HepG2 (cell line): Measurements from ENCODE around the gene ACSF3. TPM values are rescaled to one million over a fixed set of nuclear protein-coding genes. Genes with fewer than 3 reads are reported as not detected.

Source experiments
- ADNP ChIP-seq: sonication (generic); formaldehyde crosslinking; IDR thresholded peaks from 2 replicates; pipeline ENCODE4 v1.4.0; 2020; ENCODE audit warnings: missing genetic modification reagents
- AGO2 ChIP-seq: fragments of 200-400 bp; formaldehyde crosslinking; optimal IDR thresholded peaks from 2 replicates; pipeline ENCODE3; 2017; ENCODE audit warnings: mild to moderate bottlenecking, low read depth, low read length, moderate library complexity
- CSRNP1 ChIP-seq: sonication (generic); formaldehyde crosslinking; IDR thresholded peaks from 2 replicates; pipeline ENCODE4 v1.8.1; 2023; ENCODE audit warnings: mild to moderate bottlenecking, missing genetic modification reagents
- MED13 ChIP-seq: sonication (generic); formaldehyde crosslinking; IDR thresholded peaks from 2 replicates; pipeline ENCODE4 v1.5.0; 2020; ENCODE audit warnings: missing genetic modification reagents
- PCBP1 ChIP-seq: fragments of 200-400 bp; formaldehyde crosslinking; IDR thresholded peaks from 2 replicates; pipeline ENCODE4 v1.6.1; 2017; ENCODE audit warnings: mild to moderate bottlenecking, low read depth, low read length, borderline replicate concordance
- PLRG1 ChIP-seq: fragments of 450-650 bp; conservative IDR thresholded peaks from 2 replicates; pipeline ENCODE4 v1.6.1; 2016
- POGZ ChIP-seq: sonication (generic); formaldehyde crosslinking; IDR thresholded peaks from 2 replicates; pipeline ENCODE4 v1.4.0; 2020; ENCODE audit warnings: mild to moderate bottlenecking, missing genetic modification reagents
- RAD51 ChIP-seq: fragments of 450-650 bp; IDR thresholded peaks from 2 replicates; pipeline ENCODE4 v1.6.1; 2016; ENCODE audit warnings: borderline replicate concordance
- ZBTB8A ChIP-seq: sonication (generic); formaldehyde crosslinking; IDR thresholded peaks from 2 replicates; pipeline ENCODE4 v1.4.0; 2020; ENCODE audit warnings: mild to moderate bottlenecking, low read depth, missing genetic modification reagents, borderline replicate concordance
- ZNF160 ChIP-seq: sonication (generic); formaldehyde crosslinking; IDR thresholded peaks from 2 replicates; pipeline ENCODE4 v1.8.0; 2022; ENCODE audit warnings: mild to moderate bottlenecking, inconsistent platforms, missing genetic modification reagents
- ZNF234 ChIP-seq: sonication (generic); formaldehyde crosslinking; conservative IDR thresholded peaks from 2 replicates; pipeline ENCODE4 v1.5.1; 2020; ENCODE audit warnings: mild to moderate bottlenecking, missing genetic modification reagents
- ZNF335 ChIP-seq: sonication (generic); formaldehyde crosslinking; IDR thresholded peaks from 2 replicates; pipeline ENCODE4 v1.4.0; 2020; ENCODE audit warnings: missing genetic modification reagents
- polyA plus RNA-seq, 8 experiments: library from polyadenylated mRNA; depleted of rRNA in 3 of 8; stranded (reverse) in 7 of 8; unstranded in 1 of 8; fragments of >200 nt; fragmentation: Illumina TruSeq in 4 of 8; extraction: Trizol in 4 of 8; gene quantifications; 2 replicates each; pipeline versions ENCODE4 v1.2.1 to v1.2.3, GENCODE V29; 2011 to 2016; ENCODE audit warnings: low read depth in 4 of 8, missing spikeins in 1 of 8, mixed read lengths in 1 of 8; ENCODE audit not compliant: insufficient read depth in 1 of 8
- total RNA-seq, 5 experiments: library from RNA; depleted of rRNA; stranded (reverse); fragments of >200 nt; fragmentation: Illumina TruSeq; extraction: Trizol; gene quantifications; 2 replicates each; pipeline ENCODE4 v1.2.3, GENCODE V29; 2016; ENCODE audit warnings: low read depth in 1 of 5
- TF ChIP-seq, protein P1 (sequence below): IDR thresholded peaks from 2 replicates; pipeline ENCODE4 v1.6.1; 2016; ENCODE audit warnings: low read depth, missing genetic modification reagents, missing compliant biosample characterization

ACSF3 gene
- total and polyA plus RNA-seq, 2 of the 13 experiments (the other 11 are each of a cell fraction or from before 2014, with no cell fraction given) = 14.9 to 30.6 TPM

GRCh38 chr16:89119661-89120141 lies 26.0 kb downstream of the ACSF3 start (continued):
- TF ChIP-seq ZBTB8A (CRISPR knock-in tag) = no peak
- no peak for TF ChIP-seq POGZ (CRISPR knock-in tag)
- TF ChIP-seq ADNP = no peak
- TF ChIP-seq CSRNP1 (CRISPR knock-in tag) = 0 out of 2 replicates have a peak, but pooled peaks have one; percentile 22
- TF ChIP-seq ZNF234 (CRISPR knock-in tag) = no peak
- TF ChIP-seq PLRG1 = no peak
- 0 out of 2 replicates have a peak, but pooled peaks have one; percentile 58 for TF ChIP-seq PCBP1
- TF ChIP-seq MED13 (CRISPR knock-in tag) = no peak
- no peak for TF ChIP-seq ZNF160 (CRISPR knock-in tag)
- TF ChIP-seq ZNF335 (CRISPR knock-in tag) = no peak
- TF ChIP-seq AGO2 = peak; percentile 28
- no peak for TF ChIP-seq RAD51
- TF ChIP-seq, protein P1, sequence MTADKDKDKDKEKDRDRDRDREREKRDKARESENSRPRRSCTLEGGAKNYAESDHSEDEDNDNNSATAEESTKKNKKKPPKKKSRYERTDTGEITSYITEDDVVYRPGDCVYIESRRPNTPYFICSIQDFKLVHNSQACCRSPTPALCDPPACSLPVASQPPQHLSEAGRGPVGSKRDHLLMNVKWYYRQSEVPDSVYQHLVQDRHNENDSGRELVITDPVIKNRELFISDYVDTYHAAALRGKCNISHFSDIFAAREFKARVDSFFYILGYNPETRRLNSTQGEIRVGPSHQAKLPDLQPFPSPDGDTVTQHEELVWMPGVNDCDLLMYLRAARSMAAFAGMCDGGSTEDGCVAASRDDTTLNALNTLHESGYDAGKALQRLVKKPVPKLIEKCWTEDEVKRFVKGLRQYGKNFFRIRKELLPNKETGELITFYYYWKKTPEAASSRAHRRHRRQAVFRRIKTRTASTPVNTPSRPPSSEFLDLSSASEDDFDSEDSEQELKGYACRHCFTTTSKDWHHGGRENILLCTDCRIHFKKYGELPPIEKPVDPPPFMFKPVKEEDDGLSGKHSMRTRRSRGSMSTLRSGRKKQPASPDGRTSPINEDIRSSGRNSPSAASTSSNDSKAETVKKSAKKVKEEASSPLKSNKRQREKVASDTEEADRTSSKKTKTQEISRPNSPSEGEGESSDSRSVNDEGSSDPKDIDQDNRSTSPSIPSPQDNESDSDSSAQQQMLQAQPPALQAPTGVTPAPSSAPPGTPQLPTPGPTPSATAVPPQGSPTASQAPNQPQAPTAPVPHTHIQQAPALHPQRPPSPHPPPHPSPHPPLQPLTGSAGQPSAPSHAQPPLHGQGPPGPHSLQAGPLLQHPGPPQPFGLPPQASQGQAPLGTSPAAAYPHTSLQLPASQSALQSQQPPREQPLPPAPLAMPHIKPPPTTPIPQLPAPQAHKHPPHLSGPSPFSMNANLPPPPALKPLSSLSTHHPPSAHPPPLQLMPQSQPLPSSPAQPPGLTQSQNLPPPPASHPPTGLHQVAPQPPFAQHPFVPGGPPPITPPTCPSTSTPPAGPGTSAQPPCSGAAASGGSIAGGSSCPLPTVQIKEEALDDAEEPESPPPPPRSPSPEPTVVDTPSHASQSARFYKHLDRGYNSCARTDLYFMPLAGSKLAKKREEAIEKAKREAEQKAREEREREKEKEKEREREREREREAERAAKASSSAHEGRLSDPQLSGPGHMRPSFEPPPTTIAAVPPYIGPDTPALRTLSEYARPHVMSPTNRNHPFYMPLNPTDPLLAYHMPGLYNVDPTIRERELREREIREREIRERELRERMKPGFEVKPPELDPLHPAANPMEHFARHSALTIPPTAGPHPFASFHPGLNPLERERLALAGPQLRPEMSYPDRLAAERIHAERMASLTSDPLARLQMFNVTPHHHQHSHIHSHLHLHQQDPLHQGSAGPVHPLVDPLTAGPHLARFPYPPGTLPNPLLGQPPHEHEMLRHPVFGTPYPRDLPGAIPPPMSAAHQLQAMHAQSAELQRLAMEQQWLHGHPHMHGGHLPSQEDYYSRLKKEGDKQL (CRISPR knock-in tag) = no peak
- TF ChIP-seq, all 625 proteins: peak for 3
